Measurements from ENCODE around the gene PCDHGA7. TPM values are rescaled to one million over a fixed set of nuclear protein-coding genes. Genes with fewer than 3 reads are reported as not detected.

The PCDHGA7 gene
- total RNA-seq, 1 donor from 2014 or later: 1.1 TPM

DNA sequence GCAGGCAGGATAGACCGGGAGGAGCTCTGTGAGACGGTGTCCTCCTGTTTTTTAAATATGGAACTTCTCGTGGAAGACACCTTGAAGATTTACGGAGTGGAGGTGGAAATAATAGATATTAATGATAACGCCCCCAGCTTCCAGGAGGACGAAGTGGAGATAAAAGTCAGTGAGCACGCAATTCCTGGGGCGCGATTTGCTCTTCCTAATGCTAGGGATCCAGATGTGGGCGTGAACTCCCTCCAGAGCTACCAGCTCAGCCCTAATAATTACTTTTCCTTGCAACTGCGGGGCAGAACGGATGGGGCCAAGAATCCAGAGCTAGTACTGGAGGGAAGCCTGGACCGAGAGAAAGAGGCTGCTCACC lies 38.9 kb downstream of the PCDHGA7 start:
- H2AFZ ChIP-seq (replicated peaks): no peak overlapping the region
- H3K27ac ChIP-seq: no peak overlapping the region
- peak overlapping the region; percentile 38 for H3K4me3 ChIP-seq
- Mint-ChIP-seq H3K36me3 (peaks cover 78% of the 10 kb centered on the region), H3K4me3 (no peak overlapping the region), H3K4me1 (peaks cover 4% of the 10 kb centered on the region), H3K27me3 (ENCODE audit: insufficient read depth, low read depth) (peaks cover 17% of the 10 kb centered on the region), H3K9me3 (peaks cover 87% of the 10 kb centered on the region), H3K27ac (no peak overlapping the region)
- H3K79me2 ChIP-seq (ENCODE audit: low read depth): peaks cover 16% of the 10 kb centered on the region
- peak overlapping the region; percentile 36 for H3K4me2 ChIP-seq
- peaks cover 80% of the 10 kb centered on the region for H3K9me3 ChIP-seq (ENCODE audit: low read depth)
- H3F3A ChIP-seq (ENCODE audit: low read depth): peaks cover 44% of the 10 kb centered on the region
- H4K20me1 ChIP-seq (ENCODE audit: low read depth): no peaks in the 10 kb centered on the region
- no peaks in the 10 kb centered on the region for H3K4me1 ChIP-seq
- peaks cover 56% of the 10 kb centered on the region for H3K36me3 ChIP-seq
- H3K27me3 ChIP-seq: no peaks in the 10 kb centered on the region
- no peak overlapping the region for H3K9ac ChIP-seq
- TF ChIP-seq EZH2 (IDR thresholded peaks at IDR 0.05) (no peak), EZH2phosphoT487 (IDR thresholded peaks at IDR 0.05) (no peak)
- TF ChIP-seq, protein P1, sequence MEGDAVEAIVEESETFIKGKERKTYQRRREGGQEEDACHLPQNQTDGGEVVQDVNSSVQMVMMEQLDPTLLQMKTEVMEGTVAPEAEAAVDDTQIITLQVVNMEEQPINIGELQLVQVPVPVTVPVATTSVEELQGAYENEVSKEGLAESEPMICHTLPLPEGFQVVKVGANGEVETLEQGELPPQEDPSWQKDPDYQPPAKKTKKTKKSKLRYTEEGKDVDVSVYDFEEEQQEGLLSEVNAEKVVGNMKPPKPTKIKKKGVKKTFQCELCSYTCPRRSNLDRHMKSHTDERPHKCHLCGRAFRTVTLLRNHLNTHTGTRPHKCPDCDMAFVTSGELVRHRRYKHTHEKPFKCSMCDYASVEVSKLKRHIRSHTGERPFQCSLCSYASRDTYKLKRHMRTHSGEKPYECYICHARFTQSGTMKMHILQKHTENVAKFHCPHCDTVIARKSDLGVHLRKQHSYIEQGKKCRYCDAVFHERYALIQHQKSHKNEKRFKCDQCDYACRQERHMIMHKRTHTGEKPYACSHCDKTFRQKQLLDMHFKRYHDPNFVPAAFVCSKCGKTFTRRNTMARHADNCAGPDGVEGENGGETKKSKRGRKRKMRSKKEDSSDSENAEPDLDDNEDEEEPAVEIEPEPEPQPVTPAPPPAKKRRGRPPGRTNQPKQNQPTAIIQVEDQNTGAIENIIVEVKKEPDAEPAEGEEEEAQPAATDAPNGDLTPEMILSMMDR (IDR thresholded peaks at IDR 0.05): no peak
- no peak for DNase-seq (ENCODE audit: low spot score)

DNA sequence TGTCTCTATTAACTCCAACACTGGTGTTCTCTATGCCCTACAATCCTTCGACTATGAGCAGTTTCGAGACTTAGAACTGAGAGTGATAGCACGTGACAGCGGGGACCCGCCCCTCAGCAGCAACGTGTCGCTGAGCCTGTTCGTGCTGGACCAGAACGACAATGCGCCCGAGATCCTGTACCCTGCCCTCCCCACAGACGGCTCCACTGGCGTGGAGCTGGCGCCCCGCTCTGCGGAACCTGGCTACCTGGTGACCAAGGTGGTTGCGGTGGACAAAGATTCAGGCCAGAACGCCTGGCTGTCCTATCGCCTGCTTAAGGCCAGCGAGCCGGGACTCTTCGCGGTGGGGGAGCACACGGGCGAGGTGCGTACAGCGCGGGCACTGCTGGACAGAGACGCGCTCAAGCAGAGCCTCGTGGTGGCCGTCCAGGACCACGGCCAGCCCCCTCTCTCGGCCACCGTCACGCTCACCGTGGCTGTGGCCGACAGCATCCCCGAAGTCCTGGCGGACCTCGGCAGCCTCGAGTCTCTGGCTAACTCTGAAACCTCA lies 40.3 kb downstream of the PCDHGA7 start:
- no peak overlapping the region for H2AFZ ChIP-seq (replicated peaks)
- H3K9me3 Mint-ChIP-seq: peaks cover 87% of the 10 kb centered on the region
- H3K4me1 ChIP-seq: no peaks in the 10 kb centered on the region
- H3F3A ChIP-seq (ENCODE audit: low read depth): peaks cover 34% of the 10 kb centered on the region
- peaks cover 57% of the 10 kb centered on the region for H3K36me3 ChIP-seq
- no peak overlapping the region for H3K4me3 Mint-ChIP-seq
- peaks cover 16% of the 10 kb centered on the region for H3K27me3 Mint-ChIP-seq (ENCODE audit: insufficient read depth, low read depth)
- no peak overlapping the region for H3K4me2 ChIP-seq
- H3K27ac ChIP-seq: no peak overlapping the region
- H3K9ac ChIP-seq: no peak overlapping the region
- H3K27me3 ChIP-seq: no peaks in the 10 kb centered on the region
- no peak overlapping the region for H3K4me3 ChIP-seq
- no peaks in the 10 kb centered on the region for H4K20me1 ChIP-seq (ENCODE audit: low read depth)
- TF ChIP-seq, protein P1 (IDR thresholded peaks at IDR 0.05): no peak
- TF ChIP-seq EZH2phosphoT487 (IDR thresholded peaks at IDR 0.05) (no peak), EZH2 (IDR thresholded peaks at IDR 0.05) (no peak)
- peaks cover 4% of the 10 kb centered on the region for H3K4me1 Mint-ChIP-seq
- H3K9me3 ChIP-seq (ENCODE audit: low read depth): peaks cover 84% of the 10 kb centered on the region
- no peak overlapping the region for H3K27ac Mint-ChIP-seq
- H3K36me3 Mint-ChIP-seq: peaks cover 80% of the 10 kb centered on the region
- peaks cover 16% of the 10 kb centered on the region for H3K79me2 ChIP-seq (ENCODE audit: low read depth)
- DNase-seq (ENCODE audit: low spot score): no peak

DNA sequence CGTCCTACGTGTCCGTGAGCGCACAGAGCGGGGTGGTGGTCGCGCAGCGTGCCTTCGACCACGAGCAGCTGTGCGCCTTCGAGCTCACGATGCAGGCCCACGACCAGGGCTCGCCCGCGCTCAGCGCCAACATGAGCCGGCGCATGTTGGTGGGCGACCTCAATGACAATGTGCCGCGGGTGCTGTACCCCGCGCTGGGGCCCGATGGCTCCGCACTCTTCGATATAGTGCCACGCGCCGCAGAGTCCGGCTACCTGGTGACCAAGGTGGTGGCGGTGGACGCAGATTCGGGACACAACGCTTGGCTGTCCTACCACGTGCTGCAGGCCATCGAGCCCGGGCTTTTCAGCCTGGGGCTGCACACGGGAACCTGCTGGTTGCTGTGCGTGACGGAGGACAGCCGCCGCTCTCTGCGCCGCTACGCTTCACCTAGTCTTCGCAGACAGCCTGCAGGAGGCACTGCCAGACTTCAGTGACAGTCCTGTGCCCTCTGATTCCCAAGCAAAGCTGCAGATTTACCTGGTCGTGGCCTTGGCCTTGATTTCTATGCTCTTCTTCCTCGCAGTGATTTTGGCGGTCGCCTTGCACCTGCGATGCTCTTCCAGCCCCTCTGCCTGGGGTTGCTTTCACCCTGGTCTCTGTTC lies 45.4 kb downstream of the PCDHGA7 start:
- H3K79me2 ChIP-seq (ENCODE audit: low read depth): peaks cover 9% of the 10 kb centered on the region
- Mint-ChIP-seq H3K27me3 (ENCODE audit: insufficient read depth, low read depth) (peaks cover 15% of the 10 kb centered on the region), H3K27ac (no peak overlapping the region), H3K9me3 (peaks cover 81% of the 10 kb centered on the region), H3K4me1 (no peaks in the 10 kb centered on the region), H3K4me3 (no peak overlapping the region), H3K36me3 (peaks cover 73% of the 10 kb centered on the region)
- no peak overlapping the region for H2AFZ ChIP-seq (replicated peaks)
- H4K20me1 ChIP-seq (ENCODE audit: low read depth): no peaks in the 10 kb centered on the region
- H3K36me3 ChIP-seq: peaks cover 47% of the 10 kb centered on the region
- TF ChIP-seq, protein P1 (IDR thresholded peaks at IDR 0.05): no peak
- no peak for TF ChIP-seq EZH2phosphoT487 (IDR thresholded peaks at IDR 0.05)
- no peak for TF ChIP-seq EZH2 (IDR thresholded peaks at IDR 0.05)
- H3K4me1 ChIP-seq: no peaks in the 10 kb centered on the region
- no peak overlapping the region for H3K4me3 ChIP-seq
- H3K9me3 ChIP-seq (ENCODE audit: low read depth): peaks cover 64% of the 10 kb centered on the region
- no peak overlapping the region for H3K4me2 ChIP-seq
- H3F3A ChIP-seq (ENCODE audit: low read depth): peaks cover 17% of the 10 kb centered on the region
- no peak overlapping the region for H3K27ac ChIP-seq
- no peak for DNase-seq (ENCODE audit: low spot score)
- no peak overlapping the region for H3K9ac ChIP-seq
- H3K27me3 ChIP-seq: no peaks in the 10 kb centered on the region
